ENCODE measurements around the gene UTP18.
A peak's percentile ranks its signal among the peaks of the same experiment; 100 is the strongest.
"Not testable (repeated sequence)": the region's sequence is repeated elsewhere in the genome, so short reads cannot be mapped to it uniquely, and the experiment has no call there.

The UTP18 gene

DNA sequence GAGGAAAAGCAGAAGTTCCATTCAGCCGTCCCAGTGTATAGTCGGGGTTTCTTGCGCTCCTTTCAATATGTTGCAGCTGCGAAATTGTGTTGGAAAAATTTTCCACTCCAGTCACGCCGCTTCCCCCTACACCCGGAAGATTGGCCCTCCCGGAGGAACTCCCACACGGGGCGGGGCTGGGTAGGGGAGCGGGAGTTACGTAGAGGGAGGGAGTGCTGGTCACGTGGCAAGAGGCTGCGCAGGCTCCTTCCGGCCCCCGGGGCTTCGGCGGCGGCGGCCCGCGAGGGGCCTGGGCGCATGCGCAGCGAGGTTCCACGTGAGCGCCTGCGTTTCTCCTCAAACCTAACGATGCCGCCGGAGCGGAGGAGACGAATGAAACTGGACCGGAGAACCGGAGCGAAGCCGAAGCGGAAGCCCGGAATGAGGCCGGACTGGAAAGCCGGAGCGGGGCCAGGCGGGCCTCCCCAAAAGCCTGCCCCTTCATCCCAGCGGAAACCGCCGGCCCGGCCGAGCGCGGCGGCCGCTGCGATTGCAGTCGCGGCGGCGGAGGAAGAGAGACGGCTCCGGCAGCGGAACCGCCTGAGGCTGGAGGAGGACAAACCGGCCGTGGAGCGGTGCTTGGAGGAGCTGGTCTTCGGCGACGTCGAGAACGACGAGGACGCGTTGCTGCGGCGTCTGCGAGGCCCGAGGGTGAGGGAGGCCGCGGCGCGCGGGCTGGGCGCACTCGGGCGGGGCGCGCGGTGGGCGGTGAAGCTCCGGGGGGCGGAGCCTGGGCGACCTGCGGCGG is at the start of gene UTP18:
UTP18 (plus strand) TSS at position 310 of the 787 bp plus-strand sequence; CDS start at position 349, 39 bp downstream.
- peak; percentile 97 for DNase-seq

GRCh38 chr17:51214920-51215319 is 45.4 kb upstream of the UTP18 start:
- DNase-seq: no peak

- no peak for DNase-seq
Observed at GRCh38 chr17:51217946-51218345, 42.4 kb upstream of the UTP18 start.

- no peak for DNase-seq
Observed at GRCh38 chr17:51221322-51221721, 39.0 kb upstream of the UTP18 start.

- DNase-seq: no peak
Observed at GRCh38 chr17:51224402-51225262, 35.7 kb upstream of the UTP18 start.

GRCh38 chr17:51225523-51225922 is 34.8 kb upstream of the UTP18 start:
- not testable (repeated sequence) for DNase-seq

DNA sequence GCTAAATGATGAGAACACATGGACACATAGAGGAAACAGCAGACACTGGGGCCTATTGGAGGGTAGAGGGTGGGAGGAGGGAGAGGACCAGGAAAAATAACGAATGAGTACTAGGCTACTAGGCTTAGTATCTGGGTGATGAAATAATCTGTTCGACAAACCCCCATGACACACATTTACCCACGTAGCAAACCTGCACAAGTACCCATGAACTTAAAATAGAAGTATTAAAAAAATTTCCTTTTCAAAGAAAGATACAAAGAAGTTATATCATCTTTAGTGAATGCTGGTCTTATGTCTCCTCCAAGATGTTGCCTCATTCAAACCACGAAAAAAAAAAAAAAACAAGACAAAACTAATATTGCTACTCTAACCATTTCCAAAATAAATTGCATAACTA is 32.2 kb upstream of the UTP18 start:
- no peak for DNase-seq

- DNase-seq: no peak
Observed at GRCh38 chr17:51229889-51230288, 30.5 kb upstream of the UTP18 start.

DNA sequence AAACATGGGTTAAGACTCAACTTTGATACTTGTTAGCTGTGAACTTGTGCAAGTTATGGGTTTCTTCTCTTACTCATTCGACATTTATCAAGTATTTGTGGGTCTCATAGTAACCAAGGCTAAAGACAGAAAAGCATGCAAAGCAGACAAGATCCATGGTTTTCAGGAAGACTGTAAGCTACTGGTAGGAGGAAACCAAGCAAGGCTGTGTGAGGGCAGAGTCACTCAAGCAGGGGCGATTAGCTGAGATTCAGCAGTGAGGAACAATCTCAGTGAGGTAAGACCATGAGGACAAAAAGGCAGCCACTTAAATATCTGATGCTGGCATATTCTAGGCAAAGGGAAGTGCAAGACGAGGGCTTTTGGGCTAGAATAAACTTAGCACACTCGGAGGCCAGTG is 30.0 kb upstream of the UTP18 start:
- no peak for DNase-seq

DNA sequence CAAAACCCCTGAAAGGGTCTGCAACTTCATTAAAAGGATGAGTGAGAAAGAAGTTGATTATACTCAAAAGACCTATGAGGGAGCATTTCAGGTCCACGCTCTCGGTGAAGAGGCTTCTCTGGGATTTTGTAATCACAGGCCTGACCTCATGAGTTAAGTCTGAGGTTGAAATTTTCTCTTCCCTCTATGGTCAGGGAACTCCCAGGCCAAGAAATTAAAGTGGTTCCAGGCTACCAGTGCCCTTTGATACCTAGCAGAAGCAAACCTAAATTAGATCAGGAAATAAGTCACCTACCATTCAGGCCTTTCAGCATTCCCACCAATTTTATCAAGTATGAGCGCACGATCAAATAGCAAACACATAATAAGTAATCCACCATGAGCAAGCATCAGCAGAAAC is 28.3 kb upstream of the UTP18 start:
- no peak for DNase-seq

DNA sequence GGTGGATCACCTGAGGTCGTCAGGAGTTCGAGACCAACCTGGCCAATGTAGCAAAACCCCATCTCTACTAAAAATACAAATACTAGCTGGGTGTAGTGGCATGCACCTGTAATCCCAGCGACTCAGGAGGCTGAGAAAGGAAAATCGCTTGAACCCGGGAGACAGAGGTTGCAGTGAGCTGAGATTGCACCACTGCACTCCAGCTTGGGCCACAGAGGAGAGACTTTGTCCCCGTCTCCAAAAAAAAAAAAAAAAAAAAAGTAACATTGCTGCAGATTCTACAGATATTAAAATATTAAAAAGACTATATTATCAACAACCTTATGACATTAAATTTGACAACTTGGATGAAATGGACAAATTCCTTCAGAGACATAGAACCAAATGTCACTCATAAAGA is 26.2 kb upstream of the UTP18 start:
- DNase-seq: no peak

GRCh38 chr17:51238255-51238887 is 22.0 kb upstream of the UTP18 start:
- DNase-seq: no peak

GRCh38 chr17:51240275-51240674 is 20.1 kb upstream of the UTP18 start:
- DNase-seq: no peak

GRCh38 chr17:51244041-51244440 is 16.3 kb upstream of the UTP18 start:
- no peak for DNase-seq

DNA sequence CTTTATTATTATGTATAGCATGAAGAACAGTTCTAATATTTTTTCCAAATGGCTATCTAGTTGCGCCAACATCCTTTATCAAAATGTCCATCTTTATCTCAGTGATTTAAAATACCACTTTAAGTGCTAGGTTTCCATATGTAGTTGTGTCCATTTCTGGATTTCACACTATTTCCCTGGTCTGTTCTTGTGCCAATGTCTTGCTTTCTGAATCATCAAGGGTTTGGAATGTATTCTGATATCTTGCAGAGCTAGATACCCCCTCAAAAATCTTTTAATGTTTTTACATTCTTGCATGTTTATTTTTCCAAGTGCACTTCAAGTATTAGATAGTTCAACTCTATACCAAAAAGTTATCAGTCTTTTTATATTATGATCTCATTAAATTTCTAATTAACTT is 14.8 kb upstream of the UTP18 start:
- no peak for DNase-seq

- no peak for DNase-seq
Observed at GRCh38 chr17:51250314-51250840, 10.0 kb upstream of the UTP18 start.

DNA sequence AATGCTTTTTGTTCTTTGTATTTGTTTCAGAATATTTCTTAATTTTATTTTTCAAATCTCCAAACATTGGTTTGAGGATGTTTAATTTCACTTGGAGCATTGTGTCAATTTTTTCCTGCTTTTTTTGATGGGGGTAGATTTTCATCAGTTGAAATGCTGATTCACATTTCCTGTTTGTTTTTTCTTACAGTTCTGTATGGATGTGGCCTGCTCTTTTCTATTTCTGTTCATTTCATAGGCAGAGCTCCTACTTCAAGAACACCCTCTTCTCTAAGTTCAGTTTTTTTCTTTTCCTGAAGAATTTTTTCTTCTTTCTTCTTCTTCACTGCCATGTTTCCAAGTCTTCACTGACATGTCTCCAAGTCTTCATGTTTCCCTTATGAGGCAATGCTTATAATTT is 9.3 kb upstream of the UTP18 start:
- no peak for DNase-seq

DNA sequence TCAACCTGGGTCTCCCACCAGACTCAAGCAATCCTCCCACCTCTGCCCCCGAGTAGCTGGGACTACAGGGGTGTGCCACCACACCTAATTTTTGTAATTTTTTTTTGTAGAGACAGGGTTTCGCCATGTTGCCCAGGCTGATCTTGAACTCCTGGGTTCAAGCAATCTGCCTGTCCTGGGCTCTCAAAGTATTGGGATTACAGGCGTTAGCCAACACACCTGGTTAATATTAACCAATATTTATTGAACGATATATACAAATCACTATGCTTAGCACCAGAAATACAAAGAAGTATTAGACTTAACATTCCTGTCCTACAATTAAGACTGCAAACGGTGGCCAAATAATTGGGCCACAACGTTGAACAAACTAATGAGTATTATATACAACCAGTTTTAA is 4.7 kb upstream of the UTP18 start:
- DNase-seq: no peak

GRCh38 chr17:51256101-51256500 is 4.2 kb upstream of the UTP18 start:
- no peak for DNase-seq

GRCh38 chr17:51257150-51258081 is 2.9 kb upstream of the UTP18 start:
- DNase-seq: no peak

- no peak for DNase-seq
Observed at GRCh38 chr17:51258756-51259563, 1.4 kb upstream of the UTP18 start.

Measured in CD4-positive, alpha-beta T cell treated with Interleukin-17A for 1 hour (primary cell).